Stimulated activated CD4-positive, alpha-beta T cell treated with anti-CD3 and anti-CD28 coated beads, Interleukin-4, amount 100 ng/mL, for 4 hours (primary cell): ENCODE results near the gene DDX54.
A peak's percentile ranks its signal among the peaks of the same experiment; 100 is the strongest.

ENCODE experiments used
- DNase-seq, 2 experiments: peaks; one replicate each; pipeline ENCODE4 v3.0.0-alpha.2; 2020

Gene DDX54

GRCh38 chr12:113185180-113186032 lies at the start of gene DDX54, which contains the start of gene RITA1:
Gene DDX54 (minus strand): TSS chr12:113185478. CDS start chr12:113185451, 27 bp downstream.
Gene RITA1 (plus strand): TSS chr12:113185721. CDS start chr12:113186747, 1,026 bp downstream.
- peak; percentile 71 to 82 for DNase-seq

GRCh38 chr12:113234483-113234882 lies 49.2 kb upstream of the DDX54 start:
- DNase-seq = no peak

GRCh38 chr12:113233967-113234366 lies 48.7 kb upstream of the DDX54 start:
- DNase-seq = no peak

- peak; percentile 48 to 79 for DNase-seq
Observed at GRCh38 chr12:113232840-113233585, 47.7 kb upstream of the DDX54 start.

GRCh38 chr12:113232089-113232839 lies 47.0 kb upstream of the DDX54 start:
- no peak for DNase-seq

GRCh38 chr12:113231235-113232088 lies 46.2 kb upstream of the DDX54 start:
- DNase-seq = no peak

- peak in 1 of 2 experiments; percentile 8 for DNase-seq
Observed at GRCh38 chr12:113230315-113231234, 45.3 kb upstream of the DDX54 start.

GRCh38 chr12:113228394-113229028 lies 43.2 kb upstream of the DDX54 start:
- DNase-seq = no peak

- DNase-seq = no peak
Observed at GRCh38 chr12:113227686-113228391, 42.6 kb upstream of the DDX54 start.

GRCh38 chr12:113226696-113227568 lies 41.7 kb upstream of the DDX54 start:
- DNase-seq = no peak

- DNase-seq = no peak
Observed at GRCh38 chr12:113224955-113225354, 39.7 kb upstream of the DDX54 start.

GRCh38 chr12:113222730-113223531 lies 37.7 kb upstream of the DDX54 start:
- no peak for DNase-seq

- DNase-seq = peak in 1 of 2 experiments; percentile 8
Observed at GRCh38 chr12:113221997-113222729, 36.9 kb upstream of the DDX54 start.

GRCh38 chr12:113221181-113221996 lies 36.1 kb upstream of the DDX54 start, which contains the start of gene TPCN1:
Gene TPCN1 (plus strand): TSS chr12:113221464. CDS start chr12:113226853, 5,389 bp downstream.
- DNase-seq = peak; percentile 98 to 99

GRCh38 chr12:113220593-113221180 lies 35.4 kb upstream of the DDX54 start:
- no peak for DNase-seq

GRCh38 chr12:113216027-113216426 lies 30.7 kb upstream of the DDX54 start:
- no peak for DNase-seq
